ENCODE measurements around the gene PLAAT3.
"Not testable (repeated sequence)": the region's sequence is repeated elsewhere in the genome, so short reads cannot be mapped to it uniquely, and the experiment has no call there.

Gene PLAAT3

DNA sequence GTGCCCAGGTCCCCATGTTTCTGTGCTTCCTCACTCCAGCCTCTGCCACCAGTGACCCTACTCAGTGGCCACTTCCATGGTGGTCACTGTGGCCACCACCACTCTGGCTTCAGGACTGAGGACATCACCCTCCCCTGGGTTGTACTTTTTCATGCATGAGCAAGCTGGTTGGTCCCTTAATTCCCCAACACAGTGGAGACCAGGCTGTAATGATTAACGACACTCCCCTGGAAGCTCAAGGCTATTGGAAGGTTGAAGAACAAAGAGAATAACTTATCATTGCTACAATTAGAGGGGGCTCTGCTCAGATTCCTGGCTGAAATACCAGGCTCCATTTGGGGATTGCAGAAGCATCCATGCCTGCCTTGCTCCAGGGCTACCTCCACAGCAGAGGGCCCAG, 67.2 kb downstream of the PLAAT3 start:
- Mint-ChIP-seq H3K4me3 (no peak overlapping the region), H3K4me1 (peaks cover 26% of the 10 kb centered on the region), H3K9me3 (no peaks in the 10 kb centered on the region), H3K27ac (no peak overlapping the region), H3K36me3 (peaks cover 9% of the 10 kb centered on the region), H3K27me3 (peaks cover 7% of the 10 kb centered on the region)
- ATAC-seq, result no peak

DNA sequence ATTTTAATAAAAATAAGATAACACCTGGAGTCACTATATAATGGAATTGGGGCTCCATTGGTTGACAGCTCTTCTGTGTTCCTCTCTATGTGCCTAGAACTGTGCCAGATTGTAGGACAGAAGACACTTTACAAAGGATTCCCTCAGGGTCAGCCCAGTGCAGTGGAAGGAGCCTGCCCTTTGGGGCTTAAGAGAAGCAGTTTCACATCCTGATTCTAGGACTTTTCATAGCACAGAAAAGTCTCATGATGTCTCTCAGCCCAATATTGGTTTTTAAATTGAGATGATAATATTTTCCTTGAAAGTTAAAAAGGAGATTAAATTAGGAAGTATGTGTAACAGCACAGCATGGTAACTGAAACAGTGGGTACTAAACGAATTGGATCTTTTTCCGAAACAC, 70.5 kb downstream of the PLAAT3 start:
- Mint-ChIP-seq H3K4me3 (no peak overlapping the region), H3K9me3 (no peaks in the 10 kb centered on the region), H3K27ac (no peak overlapping the region), H3K27me3 (no peaks in the 10 kb centered on the region), H3K36me3 (peaks cover 9% of the 10 kb centered on the region), H3K4me1 (peaks cover 19% of the 10 kb centered on the region)
- ATAC-seq, result peak; percentile 79

DNA sequence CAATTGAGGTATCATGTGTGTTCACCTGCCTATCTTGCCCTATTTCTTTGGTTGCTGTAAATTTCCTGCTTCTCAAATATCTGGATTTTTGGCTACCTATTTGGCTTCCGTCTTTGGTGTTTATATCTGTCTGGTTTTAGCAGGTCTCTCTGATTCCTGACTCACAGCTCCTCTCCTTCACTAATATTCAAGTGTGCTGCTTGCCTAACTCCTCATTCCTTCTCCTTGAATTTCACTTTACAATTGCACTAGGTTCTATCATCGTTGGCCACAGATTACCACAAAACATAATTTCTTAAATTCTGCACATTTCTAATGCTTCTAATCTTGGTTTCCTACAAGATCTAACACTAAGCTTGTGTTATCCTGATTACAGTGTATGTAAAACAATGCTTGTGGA, 71.7 kb downstream of the PLAAT3 start:
- peaks cover 31% of the 10 kb centered on the region for H3K4me1 Mint-ChIP-seq
- not testable (repeated sequence) for H3K4me3 Mint-ChIP-seq, H3K36me3 Mint-ChIP-seq, ATAC-seq, H3K27me3 Mint-ChIP-seq, H3K27ac Mint-ChIP-seq, H3K9me3 Mint-ChIP-seq

DNA sequence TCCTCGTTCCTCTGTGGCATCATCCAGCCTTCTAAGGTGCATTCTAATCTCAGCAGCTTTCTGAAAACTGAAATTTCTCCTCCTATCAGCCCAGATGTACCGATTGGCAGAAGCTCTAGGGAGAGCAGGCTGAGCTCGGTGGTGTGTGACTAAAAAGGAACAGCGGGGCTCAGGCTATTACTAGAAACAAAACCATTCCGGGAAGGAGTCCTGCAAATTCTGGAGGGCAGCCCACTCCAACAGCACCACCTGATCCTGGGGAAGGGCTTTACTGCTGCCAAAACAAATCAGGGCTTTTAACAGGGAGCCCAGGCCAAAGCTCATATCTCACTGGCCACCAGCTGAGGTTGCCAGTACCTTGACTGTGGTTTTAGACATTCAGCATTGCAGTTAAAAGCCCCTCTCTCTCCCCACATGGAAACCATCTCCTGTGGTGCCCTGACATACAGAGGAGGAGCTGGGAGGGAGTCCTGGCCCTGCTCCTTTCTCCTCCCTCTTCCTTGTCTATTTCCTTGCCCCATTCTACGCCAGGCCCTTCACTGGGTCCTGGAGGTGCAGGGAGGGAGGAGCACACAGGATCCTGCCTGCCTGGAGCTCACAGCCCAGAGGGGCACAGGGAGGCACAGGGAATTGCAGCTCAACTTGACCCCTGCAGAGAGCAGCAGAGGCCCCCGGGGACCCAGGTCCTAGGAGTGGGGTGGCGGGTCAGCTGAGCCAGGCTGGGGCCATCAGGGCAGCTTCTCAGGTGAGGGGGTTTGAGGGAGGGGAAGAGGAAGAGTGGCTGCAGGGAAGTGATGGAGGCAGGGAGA, 76.7 kb downstream of the PLAAT3 start:
- peak overlapping the region; percentile 78 for H3K4me3 Mint-ChIP-seq
- ATAC-seq, result peak; percentile 6
- peak overlapping the region; percentile 85 for H3K27ac Mint-ChIP-seq
- no peaks in the 10 kb centered on the region for H3K27me3 Mint-ChIP-seq
- H3K9me3 Mint-ChIP-seq, result no peaks in the 10 kb centered on the region
- peaks cover 46% of the 10 kb centered on the region for H3K4me1 Mint-ChIP-seq
- H3K36me3 Mint-ChIP-seq, result no peaks in the 10 kb centered on the region

DNA sequence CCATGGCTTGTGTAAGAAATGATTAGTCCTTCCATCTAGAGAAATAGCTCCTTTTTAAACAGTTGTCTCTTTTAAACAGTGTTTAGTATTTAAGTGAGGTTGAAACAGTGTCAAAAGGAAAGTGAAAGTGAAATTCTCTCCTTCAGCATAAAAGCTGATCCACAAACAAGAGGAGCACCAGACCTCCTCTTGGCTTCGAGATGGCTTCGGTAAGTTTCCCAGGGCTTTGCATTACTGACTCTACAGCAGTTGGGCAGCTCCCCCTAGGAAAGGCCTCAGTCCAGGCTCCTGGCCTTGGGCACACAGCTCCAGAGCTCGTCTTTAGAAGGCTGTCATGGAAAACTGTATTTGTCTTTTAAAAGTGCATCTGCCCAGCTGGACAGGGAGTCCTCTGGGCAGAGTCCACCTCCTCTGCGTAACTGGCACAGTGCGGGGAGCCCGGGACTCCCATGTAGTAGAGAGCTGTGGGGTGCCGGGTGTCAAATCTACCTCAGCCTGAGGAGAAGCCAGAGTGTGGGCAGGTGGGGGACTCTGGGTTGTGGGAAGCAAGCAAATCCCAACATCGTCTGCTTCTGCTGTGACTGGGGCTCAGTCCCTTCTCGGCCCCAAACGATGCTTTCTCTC, 77.5 kb downstream of the PLAAT3 start, which contains the start of gene PLAAT4:
PLAAT4 (plus strand) TSS at position 140 of the 624 bp plus-strand sequence; CDS start at position 201, 61 bp downstream.
- peak; percentile 45 for ATAC-seq
- Mint-ChIP-seq H3K27me3 (no peaks in the 10 kb centered on the region), H3K9me3 (no peaks in the 10 kb centered on the region), H3K36me3 (no peaks in the 10 kb centered on the region), H3K4me1 (peaks cover 53% of the 10 kb centered on the region), H3K4me3 (peak within 1 kb of the TSS; percentile 78), H3K27ac (peak within 1 kb of the TSS; percentile 85)

DNA sequence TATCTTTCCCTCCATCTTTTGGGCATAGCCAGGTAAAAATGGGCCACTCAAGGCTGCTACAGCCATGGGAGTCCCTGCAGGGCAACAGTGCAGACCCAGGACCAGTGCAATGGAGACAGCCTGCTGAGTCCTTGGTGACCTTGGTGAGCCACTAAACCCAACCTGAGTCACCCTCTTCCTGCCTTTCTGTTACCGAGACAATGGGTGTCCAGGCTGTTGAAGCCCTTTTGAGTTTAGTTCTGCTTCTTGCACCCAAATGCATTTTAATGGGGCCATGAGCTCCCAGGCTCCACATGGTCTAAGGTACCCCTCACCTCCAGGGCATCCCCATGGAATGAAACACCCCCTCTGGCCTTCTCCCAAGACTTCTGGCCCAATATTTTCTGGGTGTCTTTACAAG, 78.5 kb downstream of the PLAAT3 start:
- no peak for ATAC-seq
- peaks cover 61% of the 10 kb centered on the region for H3K4me1 Mint-ChIP-seq
- H3K36me3 Mint-ChIP-seq, result no peaks in the 10 kb centered on the region
- H3K9me3 Mint-ChIP-seq, result no peaks in the 10 kb centered on the region
- no peaks in the 10 kb centered on the region for H3K27me3 Mint-ChIP-seq
- peak overlapping the region; percentile 78 for H3K4me3 Mint-ChIP-seq
- H3K27ac Mint-ChIP-seq, result peak overlapping the region; percentile 85

DNA sequence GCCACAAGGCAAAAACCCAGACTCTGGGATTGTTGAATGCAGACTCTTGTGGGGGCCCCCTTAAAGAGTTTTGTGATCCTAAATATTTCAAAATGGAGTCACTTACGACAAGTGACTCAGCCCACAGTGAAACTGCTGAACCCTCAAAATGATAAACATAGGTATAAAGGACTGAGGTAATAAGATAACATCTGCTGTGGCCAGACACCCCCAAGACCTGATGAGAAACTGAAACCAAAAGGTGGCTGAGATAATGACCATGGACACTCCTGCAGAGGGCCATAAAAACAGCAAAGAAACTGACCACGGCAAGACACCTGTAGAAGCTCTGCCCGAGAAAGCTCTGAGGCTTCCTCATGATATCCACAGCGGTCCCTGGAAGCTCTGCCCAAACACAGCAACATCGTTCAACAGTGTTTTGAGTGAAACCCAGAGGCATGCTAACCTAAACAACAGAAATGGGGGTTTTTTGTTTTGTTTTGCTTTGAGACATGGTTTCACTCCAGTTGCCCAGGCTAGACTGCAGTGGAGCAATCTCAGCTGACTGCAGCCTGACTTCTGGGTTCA, 79.3 kb downstream of the PLAAT3 start:
- Mint-ChIP-seq H3K27ac (peak overlapping the region; percentile 85), H3K4me1 (peaks cover 61% of the 10 kb centered on the region), H3K4me3 (no peak overlapping the region), H3K36me3 (no peaks in the 10 kb centered on the region), H3K27me3 (no peaks in the 10 kb centered on the region), H3K9me3 (no peaks in the 10 kb centered on the region)
- no peak for ATAC-seq

DNA sequence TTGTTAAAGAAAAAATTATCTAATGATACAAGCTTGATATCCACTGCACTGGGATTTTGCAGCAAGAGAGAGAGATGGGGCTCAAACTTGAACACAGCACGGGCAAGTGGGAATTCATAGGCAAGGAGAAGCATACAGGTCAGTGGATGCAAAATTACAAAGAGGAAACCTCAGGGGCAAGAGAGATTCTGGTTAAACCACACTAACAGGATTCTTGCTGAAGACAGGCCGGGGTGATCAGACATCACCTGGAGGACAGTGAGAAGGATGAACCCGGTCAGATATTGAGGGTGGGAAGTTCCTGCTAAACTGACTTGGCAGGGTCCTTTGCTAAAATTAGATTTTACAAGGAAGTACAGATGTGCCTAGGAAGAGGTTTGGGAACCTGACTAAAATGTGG, 80.2 kb downstream of the PLAAT3 start:
- H3K27ac Mint-ChIP-seq, result no peak overlapping the region
- no peaks in the 10 kb centered on the region for H3K27me3 Mint-ChIP-seq
- no peak for ATAC-seq
- H3K4me1 Mint-ChIP-seq, result peaks cover 61% of the 10 kb centered on the region
- no peak overlapping the region for H3K4me3 Mint-ChIP-seq
- no peaks in the 10 kb centered on the region for H3K9me3 Mint-ChIP-seq
- H3K36me3 Mint-ChIP-seq, result no peaks in the 10 kb centered on the region

DNA sequence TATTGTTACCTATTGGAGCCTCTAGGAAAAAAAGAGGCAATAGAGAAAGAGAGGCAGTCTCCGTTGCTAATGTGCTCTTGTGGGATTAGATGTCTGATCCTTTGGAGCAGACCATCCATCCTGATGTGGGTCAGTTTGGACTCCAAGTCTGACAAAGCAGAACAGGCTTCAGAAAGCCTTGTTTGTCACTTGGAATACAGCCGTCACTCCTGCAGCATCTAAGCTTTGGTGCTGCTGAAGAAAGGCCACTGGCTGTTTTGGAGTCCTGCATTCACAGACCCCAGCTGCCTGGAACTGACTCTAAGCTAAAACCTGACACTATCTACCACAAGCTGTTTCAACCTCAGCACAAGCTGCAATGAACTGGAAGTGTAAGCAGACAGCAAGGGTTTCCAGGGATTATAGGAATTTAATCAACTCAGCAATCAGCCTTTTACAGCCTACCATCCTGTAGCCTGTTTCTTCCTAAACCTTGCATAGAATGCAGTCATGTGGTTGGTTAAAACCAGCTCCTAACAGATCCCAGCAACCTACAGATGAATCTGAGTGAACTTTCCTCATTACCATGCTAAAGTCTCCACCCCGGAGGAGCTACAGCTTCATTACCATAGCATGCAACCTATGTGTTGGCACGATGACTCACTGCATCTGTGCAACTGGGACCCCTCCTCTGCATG, 81.3 kb downstream of the PLAAT3 start:
- ATAC-seq, result no peak
- Mint-ChIP-seq H3K4me3 (no peak overlapping the region), H3K4me1 (peaks cover 51% of the 10 kb centered on the region), H3K36me3 (no peaks in the 10 kb centered on the region), H3K27ac (no peak overlapping the region), H3K27me3 (no peaks in the 10 kb centered on the region), H3K9me3 (no peaks in the 10 kb centered on the region)

DNA sequence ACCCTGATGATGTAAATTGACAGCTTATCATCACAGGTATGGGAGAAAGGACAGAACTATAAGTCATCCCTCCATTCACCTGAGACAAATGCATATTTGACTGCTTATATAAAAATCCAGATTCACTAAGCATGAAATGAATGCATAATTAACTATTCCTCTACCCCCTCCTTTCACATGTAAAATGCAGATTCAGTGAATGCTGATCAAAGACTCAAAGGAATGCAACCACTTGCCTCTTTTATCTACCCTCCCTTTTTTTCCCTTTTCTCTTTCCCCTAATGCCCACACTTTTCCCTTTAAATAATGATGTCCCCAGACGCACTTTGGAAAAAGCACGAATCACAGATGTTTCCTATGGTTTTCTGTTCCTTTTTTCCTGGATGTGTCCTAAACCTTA, 82.1 kb downstream of the PLAAT3 start:
- no peak overlapping the region for H3K27ac Mint-ChIP-seq
- H3K27me3 Mint-ChIP-seq, result no peaks in the 10 kb centered on the region
- peaks cover 43% of the 10 kb centered on the region for H3K4me1 Mint-ChIP-seq
- H3K4me3 Mint-ChIP-seq, result no peak overlapping the region
- no peaks in the 10 kb centered on the region for H3K9me3 Mint-ChIP-seq
- no peaks in the 10 kb centered on the region for H3K36me3 Mint-ChIP-seq
- ATAC-seq, result no peak

DNA sequence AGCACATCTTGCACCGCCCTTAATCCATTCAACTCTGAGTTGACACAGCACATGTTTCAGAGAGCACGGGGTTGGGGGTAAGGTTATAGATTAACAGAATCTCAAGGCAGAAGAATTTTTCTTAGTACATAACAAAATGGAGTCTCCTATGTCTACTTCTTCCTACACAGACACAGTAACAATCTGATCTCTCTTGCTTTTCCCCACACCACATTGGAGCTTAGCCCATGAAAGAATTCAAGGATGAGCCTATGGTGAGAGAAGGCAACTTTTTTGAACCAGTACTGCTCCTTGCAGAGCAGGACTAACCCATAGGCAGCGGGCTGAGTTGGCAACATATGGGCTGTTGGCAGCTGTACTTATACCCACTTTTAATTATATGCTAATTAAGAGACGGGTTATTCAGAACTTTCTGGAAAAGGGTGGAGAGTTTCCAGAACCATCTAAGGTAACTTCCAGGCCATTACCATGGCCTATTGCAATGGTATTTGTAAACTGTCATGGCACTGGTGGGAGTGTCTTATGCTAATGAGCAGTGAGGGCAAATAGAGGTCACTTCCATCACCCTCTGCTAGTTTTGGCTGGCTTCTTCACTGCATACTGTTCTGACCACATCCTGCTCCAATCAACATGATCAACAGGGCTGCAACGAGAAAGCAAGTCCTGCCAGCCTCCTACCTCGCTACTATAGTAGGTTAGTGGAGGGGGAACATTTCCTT, 83.0 kb downstream of the PLAAT3 start:
- not testable (repeated sequence) for H3K27ac Mint-ChIP-seq

DNA sequence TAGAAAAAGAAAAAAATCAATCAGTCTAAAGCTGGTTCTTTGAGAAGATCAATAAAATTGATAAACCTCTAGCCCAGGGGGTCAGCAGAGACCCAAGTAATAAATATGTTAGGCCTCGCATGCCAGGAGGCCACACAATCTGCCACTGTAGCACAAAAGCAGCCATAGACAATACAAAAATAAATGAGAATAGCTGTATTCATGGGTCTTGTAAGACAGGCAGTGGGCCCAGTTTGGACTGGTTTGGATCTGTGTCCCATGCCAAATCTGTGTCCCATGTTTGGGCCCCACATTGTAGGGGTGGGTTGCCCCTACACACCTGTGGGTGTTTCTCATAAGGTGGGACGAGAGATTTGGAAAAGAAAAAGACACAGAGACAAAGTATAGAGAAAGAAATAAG, 84.2 kb downstream of the PLAAT3 start:
- Mint-ChIP-seq H3K9me3 (no peaks in the 10 kb centered on the region), H3K27me3 (no peaks in the 10 kb centered on the region), H3K36me3 (no peaks in the 10 kb centered on the region), H3K4me3 (no peak overlapping the region), H3K27ac (no peak overlapping the region), H3K4me1 (peaks cover 28% of the 10 kb centered on the region)
- ATAC-seq, result no peak

More for the DNA sequence above, 83.0 kb downstream of the PLAAT3 start:
- ATAC-seq, result peak; percentile 93
- not testable (repeated sequence) for H3K27me3 Mint-ChIP-seq, H3K4me3 Mint-ChIP-seq, H3K9me3 Mint-ChIP-seq, H3K36me3 Mint-ChIP-seq
- H3K4me1 Mint-ChIP-seq, result peaks cover 34% of the 10 kb centered on the region

DNA sequence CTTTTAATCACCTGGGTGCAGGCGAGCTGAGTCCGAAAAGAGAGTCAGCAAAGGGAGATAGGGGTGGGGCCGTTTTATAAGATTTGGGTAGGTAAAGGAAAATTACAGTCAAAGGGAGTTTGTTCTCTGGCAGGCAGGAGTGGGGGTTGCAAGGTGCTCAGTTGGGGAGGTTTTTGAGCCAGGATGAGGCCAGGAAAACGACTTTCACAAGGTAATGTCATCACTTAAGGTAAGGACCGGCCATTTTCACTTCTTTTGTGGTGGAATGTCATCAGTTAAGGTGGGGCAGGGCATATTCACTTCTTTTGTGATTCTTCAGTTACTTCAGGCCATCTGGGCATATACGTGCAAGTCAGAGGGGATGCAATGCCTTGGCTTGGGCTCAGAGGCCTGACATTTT, 84.9 kb downstream of the PLAAT3 start:
- H3K4me1 Mint-ChIP-seq, result peaks cover 27% of the 10 kb centered on the region
- H3K27ac Mint-ChIP-seq, H3K27me3 Mint-ChIP-seq, H3K4me3 Mint-ChIP-seq, H3K9me3 Mint-ChIP-seq, ATAC-seq, H3K36me3 Mint-ChIP-seq: not testable (repeated sequence)

DNA sequence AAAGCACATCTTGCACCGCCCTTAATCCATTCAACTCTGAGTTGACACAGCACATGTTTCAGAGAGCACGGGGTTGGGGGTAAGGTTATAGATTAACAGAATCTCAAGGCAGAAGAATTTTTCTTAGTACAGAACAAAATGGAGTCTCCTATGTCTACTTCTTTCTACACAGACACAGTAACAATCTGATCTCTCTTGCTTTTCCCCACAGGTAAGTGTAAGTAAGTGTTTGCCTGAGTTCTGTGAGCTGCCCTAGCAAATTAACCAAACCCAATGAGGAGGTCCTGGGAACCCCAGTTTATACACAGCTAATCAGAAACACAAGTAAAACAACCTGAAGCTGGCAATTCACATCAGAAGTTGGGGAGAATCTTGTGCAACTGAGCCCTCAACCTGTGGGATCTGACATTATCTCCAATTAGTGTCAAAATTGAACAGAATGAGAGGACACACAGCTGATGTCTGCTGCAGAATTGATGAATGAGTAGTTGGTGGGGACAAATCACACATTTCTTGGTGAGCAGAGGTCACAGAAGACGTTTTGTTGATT, 85.4 kb downstream of the PLAAT3 start:
- not testable (repeated sequence) for ATAC-seq, H3K9me3 Mint-ChIP-seq, H3K4me3 Mint-ChIP-seq, H3K27me3 Mint-ChIP-seq, H3K27ac Mint-ChIP-seq, H3K36me3 Mint-ChIP-seq
- peaks cover 22% of the 10 kb centered on the region for H3K4me1 Mint-ChIP-seq

DNA sequence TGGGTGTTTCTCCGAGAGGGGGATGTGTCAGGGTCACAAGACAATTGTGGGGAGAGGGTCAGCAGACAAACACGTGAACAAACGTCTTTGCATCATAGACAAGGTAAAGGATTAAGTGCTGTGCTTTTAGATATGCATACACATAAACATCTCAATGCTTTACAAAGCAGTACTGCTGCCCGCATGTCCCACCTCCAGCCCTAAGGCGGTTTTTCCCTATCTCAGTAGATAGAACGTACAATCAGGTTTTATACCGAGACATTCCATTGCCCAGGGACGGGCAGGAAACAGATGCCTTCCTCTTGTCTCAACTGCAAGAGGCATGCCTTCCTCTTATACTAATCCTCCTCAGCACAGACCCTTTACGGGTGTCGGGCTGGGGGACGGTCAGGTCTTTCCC, 86.1 kb downstream of the PLAAT3 start:
- Mint-ChIP-seq H3K4me1 (peaks cover 15% of the 10 kb centered on the region), H3K36me3 (peaks cover 10% of the 10 kb centered on the region)
- H3K27ac Mint-ChIP-seq, H3K4me3 Mint-ChIP-seq, ATAC-seq, H3K9me3 Mint-ChIP-seq, H3K27me3 Mint-ChIP-seq: not testable (repeated sequence)

Measured in stimulated activated memory B cell treated with anti-CD40 and anti-IgM and Interleukin-4, amounts not matched to agents 10 μg/mL and 1 μg/mL and 100 μg/mL, for 72 hours (primary cell).